HG03159 (cell line): ENCODE results near the gene NTN4.
"Not testable (repeated sequence)": the region's sequence is repeated elsewhere in the genome, so short reads cannot be mapped to it uniquely, and the experiment has no call there.

Experiments
- ATAC-seq: cut with Tn5 transposase; IDR thresholded peaks from one replicate; pipeline ENCODE4 v1.9.1; 2021; ENCODE audit warnings: mild to moderate bottlenecking, moderate library complexity; ENCODE audit not compliant: unreplicated experiment

Gene NTN4

DNA sequence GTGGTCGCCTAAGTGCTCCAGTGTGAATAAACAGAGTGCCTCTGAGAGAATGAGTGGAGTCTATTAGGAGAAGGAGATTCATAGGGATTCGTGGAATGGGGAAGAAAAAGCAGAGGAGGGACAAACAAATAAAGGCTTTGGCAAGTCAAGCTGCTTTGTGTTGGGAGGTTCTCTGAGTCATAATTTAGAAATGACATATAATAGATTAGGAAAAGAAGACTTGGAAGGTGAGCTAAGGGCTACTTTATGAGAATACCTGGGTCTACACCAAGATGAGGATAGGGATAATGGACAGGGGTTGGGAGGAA is 6.4 kb upstream of the NTN4 start:
- ATAC-seq, result no peak

DNA sequence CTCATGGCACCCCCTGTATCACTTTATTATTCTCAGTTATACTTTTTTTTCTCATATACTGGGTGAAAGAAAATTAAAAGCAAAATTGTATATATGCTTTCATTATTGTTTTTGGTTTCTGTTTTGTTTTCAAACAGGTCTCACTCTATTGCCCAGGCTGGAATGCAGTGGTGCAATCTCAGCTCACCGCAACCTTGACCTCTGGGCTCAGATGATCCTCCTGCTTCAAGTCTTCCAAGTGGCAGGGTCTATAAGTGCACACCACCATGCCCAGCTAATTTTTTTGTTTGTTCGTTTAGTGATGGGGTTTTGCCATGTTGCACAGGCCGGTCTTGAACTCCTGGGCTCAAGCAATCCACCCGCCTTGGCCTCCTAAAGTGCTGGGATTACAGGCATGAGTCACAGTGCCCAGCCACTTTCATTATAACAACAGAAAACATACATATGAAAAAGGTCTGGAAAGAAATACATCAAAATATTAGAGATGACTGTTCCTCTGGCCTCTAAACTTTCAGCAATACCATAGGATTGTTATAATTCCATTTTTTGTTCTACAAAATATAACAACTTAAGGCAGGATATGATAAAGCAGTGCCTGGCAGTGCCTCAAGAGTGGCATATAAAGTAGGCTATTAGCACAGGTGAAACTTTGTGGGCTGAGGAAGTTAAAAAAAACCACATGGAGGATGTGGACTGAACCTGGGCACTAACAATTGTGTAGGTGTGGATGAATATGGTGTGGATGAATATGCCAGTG is 5.8 kb upstream of the NTN4 start:
- ATAC-seq, result no peak

DNA sequence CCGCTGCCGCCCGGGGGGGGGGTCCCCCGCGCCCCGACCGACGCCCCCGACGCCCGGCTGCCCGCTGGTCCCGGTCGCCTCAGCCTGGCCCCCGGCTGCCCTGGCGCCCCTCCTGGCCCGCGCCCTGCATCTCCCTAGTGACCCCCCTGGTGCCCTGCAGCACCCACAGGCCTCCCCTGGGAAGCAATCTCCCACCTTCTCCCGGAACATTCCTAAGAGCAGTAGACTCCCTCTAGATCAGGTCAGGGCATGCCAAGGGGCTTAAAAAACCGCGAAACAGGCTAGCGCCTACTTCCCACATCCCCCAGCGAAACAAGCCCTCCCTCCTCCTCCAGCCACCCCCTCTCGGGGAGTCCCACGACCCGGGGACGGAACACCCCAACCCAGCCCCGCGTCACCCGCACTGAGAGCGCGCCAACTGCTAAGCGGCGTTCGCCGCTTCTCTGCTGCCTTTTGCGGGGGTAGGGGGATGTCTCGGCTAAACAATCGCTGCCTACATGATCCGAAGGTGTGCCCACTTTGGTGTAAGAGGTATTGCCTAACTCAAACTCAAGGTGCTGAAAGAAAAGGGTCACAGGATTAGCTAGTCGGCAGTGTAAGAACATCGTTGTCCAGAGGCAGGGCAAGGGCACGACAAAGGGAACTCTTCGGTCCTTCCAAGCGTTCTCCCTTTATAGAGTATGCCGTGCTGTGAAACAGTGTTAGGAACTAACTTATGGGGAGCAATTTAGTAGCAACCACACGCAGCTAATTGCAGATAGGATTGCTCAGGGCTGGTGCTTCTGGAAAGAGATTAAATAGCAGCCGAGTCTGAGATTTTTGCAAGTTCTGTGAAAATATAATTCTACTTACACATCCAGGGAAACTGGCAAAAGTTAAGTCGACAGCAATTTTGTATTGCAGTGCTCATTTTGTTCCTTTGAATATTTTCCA is 619 bp upstream of the NTN4 start:
- ATAC-seq, result no peak

DNA sequence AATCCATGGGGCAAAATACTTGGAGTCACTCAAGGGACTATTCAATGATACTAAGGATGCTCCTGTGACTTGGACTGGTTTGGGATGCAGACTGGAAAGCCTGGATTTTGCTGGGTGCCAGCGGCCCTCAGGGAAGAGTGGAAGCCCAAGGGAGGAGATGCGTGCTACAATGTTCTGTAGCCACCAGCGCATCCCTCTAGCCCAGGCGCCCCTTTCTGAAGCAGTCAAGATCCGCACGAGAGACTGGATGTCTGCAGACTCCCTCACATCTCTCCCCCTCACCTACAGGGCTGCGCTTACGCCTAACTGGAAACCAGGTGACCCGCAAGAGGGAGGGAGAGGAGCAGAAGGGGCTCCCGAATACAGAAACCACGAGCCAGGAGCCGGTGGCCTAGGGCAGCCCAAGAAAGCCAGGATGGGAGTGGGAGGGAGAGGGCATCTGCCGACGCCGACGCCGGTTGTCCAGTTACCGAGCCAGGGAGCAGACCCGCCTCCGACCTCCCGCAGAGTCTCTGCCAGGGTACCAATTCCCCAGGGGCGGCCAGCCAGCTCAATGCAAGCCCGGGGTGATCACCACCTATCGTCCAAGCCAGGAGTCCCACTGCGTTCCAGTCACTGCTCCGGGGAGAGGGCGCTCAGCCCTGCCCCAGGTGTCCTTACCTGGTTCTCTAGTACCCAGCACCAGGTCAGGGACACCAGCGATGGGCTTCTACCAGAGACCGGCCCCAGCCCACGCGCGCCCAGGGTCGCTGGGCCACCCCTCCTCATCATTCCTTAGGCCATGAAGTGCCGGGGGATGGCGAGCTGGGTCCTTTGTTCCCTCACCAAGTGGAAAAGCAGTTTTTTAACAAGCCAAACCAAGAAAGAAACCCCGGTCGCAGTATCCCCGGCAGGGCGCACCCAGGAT is 1.2 kb downstream of the NTN4 start:
- no peak for ATAC-seq

DNA sequence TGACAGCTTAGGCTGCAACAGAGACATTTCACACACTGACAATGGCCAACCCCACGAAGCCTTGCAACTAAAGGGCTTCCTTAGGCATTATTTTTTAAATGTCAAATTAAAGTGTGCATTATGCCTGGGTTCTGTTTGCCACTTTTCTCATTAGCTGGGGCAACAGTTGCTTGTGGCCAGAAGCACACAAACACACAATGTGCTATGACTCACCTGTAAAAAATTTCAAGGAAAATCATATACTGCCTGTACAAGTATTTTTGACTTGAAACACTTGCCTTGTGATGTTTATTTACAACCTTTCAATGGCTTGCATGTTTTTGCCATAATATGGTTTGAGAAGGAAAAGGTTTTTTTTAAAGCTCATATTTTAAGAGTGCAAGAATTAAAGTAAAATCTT is 1.9 kb downstream of the NTN4 start:
- no peak for ATAC-seq

DNA sequence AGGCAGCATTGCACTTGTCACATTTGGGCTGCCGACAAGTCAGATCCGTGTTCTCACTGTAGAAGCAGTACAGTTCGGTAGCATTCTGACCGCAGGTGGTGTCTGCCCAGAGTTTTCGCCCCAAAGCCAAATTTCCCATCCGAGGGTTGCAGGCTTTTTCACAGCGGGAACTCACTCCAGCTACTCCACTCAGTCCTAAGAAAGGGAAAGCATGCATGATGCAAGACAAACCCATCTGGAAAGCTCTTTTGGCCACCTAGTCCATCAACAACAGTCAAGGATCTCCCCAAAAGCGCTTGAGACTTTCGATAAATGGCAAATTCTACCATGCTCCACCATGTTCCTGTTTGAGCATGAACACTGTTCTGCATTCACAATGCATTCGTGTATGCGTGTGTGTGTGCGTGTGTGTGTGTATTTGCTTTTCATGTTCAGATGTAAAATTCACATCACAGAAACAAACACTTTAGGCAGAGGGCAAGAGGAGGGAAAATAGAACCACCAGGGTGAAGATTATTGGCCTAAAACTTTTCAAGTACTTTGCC is 3.2 kb downstream of the NTN4 start:
- ATAC-seq, result no peak

- ATAC-seq, result no peak
Observed at GRCh38 chr12:95784915-95785314, 5.6 kb downstream of the NTN4 start.

- ATAC-seq, result no peak
Observed at GRCh38 chr12:95784286-95784685, 6.3 kb downstream of the NTN4 start.

DNA sequence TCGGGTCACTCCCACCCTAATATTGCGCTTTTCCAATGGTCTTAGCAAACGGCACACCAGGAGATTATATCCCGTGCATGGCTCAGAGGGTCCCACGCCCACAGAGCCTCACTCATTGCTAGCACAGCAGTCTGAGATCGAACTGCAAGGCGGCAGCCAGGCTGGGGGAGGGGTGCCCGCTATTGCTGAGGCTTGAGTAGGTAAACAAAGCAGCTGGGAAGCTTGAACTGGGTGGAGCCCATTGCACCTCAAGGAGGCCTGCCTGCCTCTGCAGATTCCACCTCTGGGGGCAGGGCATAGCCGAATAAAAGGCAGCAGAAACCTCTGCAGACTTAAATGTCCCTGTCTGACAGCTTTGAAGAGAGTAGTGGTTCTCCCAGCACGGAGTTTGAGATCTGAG is 15.1 kb downstream of the NTN4 start:
- ATAC-seq, result not testable (repeated sequence)

DNA sequence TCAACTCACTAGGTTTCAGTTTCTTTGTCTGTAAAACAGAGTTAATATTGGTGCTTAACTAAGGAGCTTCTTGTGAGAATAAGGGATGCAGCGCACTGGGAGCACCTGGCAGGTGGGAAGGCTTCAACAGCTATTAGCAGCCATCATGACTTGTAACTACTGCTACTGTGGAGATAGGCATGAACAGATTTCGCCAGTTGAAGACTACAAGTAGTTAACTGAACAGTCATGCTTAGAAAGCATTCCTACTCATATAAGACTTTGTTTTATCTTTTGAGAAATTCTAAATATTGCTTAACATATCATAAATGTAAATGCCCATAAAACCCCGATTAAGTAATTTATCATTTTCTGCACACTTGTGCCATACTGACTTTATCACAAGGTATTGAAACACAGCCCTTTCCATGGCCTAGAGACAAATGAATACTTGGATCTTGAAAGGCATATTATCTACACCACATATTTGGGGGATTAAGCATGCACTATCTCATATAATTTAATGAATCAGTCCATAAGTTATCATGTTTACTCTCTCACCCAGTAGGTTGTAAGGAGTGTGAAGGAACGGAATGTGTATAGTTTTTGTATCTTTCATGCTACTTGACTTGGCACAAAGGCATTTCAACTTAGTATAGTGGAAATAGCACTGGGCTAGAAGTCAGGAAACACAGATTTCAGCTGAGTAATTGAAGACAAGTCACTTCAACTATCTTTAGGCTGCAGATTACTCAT is 16.1 kb downstream of the NTN4 start:
- ATAC-seq, result no peak

DNA sequence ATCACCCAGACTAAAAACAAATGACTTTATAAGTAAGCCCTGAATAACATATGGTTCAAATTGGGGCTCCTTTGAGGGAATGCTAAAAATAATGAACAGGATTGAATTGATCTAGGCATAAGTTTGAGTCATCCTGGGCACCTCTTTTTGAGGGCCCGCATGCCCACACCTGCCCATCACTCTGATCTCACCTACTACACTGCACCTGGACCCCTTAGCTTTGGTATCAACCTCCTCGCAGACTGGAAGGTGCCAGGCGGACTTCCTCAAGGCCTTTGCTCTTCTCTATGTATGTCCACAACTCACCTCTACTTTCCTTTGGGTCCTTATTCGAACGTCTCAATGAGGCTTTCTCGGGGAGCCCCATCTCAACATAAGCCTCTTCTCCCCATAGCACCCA is 17.2 kb downstream of the NTN4 start:
- ATAC-seq, result no peak

GRCh38 chr12:95767703-95768102 is 22.9 kb downstream of the NTN4 start:
- ATAC-seq, result no peak

DNA sequence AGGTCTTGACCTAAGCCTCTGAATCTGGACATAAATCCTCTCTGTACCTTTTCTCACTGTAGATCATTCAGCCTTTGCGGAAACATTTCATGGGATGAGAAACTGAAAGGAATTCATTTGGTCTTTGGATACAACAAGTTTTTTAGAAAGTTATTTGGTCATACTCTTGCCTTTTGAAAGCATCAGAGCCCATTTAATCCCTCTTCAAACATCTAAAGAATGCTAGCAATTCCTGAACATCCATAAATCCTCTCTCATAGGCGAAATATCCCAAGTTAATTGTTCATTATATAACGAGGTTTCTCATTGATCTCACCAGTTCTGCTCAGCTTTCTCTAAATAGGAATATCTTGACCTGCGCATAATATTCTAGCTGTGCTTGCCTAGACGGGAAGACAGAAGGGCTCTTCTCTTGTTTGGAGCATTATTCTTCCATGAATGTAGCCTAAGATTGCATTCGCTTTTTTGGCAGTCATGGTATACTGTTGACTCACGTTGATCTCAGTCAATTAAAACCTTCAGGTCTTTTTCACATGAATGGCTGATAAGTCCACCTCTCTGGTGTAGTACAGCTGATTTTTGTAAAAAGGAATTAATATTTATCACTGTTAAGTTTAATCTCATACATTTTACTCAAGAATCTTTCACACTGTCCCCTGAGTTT is 24.1 kb downstream of the NTN4 start:
- no peak for ATAC-seq

DNA sequence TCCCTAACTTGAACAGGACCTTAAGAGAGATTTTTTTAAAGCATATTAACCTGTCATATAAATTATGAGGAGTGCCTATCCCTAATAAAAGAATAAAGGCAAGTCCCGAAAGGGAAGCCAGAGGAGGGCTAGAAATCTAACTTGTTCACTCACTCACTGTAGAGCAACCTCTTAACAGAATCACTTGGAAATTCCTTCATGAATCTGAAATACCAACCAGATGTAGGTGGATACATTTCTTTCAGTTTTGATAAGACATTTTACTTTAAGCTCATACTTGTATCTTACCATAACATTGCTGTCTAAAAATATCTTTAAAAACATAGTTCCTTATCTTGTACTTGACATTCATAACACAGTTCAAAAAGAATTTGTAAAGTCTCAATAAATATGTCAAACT is 25.7 kb downstream of the NTN4 start:
- ATAC-seq, result no peak

GRCh38 chr12:95763809-95764253 is 26.7 kb downstream of the NTN4 start:
- ATAC-seq, result no peak

DNA sequence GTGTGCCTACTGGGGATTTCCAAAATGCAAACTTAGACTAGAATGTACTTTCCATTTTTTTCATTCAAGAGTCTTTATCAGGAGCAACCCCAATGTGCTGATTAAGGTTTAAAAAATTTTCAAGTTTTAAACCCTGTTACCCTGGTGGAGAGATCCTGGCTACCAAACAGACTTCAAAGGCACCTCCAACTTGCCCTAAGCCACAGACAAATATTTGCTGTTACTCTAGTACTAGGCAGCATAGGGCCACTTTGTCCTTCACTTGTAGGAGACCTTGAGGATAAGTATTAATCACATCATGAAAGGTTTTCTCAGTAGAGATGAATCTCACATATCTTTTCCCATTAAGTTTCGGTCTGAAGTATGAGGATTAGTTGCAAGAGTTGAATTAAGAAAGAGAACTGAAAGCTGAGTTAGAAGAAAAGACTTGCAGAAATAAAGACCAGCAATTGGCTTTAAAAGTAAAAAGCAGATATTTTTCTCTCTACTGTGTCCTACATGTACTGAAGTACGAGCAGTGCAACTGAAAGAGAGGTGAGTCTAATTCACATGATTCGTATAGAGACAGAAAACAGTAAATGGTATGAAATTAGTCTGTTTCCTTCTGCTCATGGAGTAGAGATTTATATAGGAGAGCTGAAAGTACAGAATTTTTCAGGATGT is 28.3 kb downstream of the NTN4 start:
- no peak for ATAC-seq

DNA sequence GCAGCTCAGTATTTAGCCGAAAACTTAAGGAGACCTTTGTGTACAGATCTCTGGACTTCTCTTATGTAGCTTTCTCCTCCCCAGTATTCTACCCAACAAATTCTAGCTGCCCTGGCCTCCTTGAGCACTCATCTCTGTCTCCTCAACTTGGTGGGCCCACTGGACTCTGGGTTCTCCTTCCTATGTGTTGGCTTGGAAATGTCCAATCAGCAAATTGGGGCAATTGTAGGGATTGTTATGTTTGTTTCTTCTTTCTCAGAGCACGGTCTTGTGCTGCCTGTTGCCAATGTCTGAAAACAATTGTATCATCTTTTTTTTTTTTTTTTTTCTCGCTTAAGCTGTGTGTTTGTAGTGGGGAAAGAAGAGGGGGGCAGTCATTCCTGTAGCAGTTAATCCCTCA is 30.2 kb downstream of the NTN4 start:
- ATAC-seq, result no peak

DNA sequence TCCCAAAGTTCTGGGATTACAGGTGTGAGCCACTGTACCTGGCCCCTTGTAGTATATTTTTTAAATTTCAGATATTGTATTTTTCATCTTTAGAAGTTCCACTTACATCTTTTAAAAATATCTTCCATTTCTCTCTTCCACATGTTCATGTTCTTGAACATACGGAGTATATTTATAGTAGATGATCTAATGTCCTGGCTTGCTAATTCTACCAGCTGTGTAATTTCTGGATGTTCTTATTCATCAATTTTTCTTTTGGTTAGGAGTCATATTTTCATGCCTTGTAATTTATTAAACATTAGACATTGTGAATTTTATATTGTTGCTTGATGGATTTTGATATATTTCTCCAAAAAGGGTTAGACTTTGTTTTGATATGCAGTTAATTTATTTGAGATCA is 30.8 kb downstream of the NTN4 start:
- no peak for ATAC-seq

GRCh38 chr12:95759039-95759438 is 31.5 kb downstream of the NTN4 start:
- no peak for ATAC-seq
